ENCODE results near the gene INSRR. TPM values are rescaled to one million over a fixed set of nuclear protein-coding genes. Genes with fewer than 3 reads are reported as not detected.

The INSRR gene
- total RNA-seq, 1 experiment from 2014 or later: not detected

DNA sequence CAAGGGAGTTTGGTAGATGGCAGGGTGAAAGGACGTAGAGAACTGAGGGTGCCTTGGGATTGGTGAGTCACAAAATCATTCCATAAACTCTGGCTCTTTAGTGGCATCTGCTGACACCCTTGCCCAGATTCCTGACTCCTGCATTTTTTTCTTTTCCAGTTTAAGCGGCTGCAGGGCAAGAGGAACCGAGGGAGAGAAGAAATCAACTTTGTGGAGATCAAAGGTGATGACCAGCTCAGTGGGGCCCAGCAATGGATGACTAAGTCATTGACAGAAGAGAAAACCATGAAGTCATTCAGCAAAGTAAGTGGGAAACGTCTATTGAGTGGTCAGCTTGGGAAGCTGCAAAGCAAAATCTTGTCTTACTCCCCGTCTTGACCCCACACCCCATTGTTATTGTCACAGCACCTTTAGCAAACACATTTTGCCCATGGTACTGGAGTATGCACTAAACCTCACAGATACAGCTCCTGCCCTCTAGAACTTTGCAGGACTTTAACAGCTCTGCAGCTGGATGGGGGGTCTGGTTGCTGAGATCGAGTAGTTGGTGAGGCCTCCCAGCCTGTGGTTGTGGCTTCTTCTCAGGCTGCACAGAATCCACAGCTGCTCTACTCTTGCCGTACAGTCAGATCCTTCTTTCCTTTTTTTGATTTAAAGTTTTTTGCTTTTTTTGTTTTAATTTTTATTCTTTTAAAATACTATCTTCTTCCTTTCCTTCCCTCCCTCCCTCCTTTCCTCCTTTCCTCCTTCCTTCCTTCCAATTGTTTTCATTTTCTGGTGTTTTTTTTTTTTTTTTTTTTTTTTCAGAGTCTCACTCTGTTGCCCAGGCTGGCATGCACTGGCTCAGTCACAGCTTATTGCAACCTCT lies 64.2 kb downstream of the INSRR start:
- Histone ChIP-seq H3K27me3 (no peaks in the 10 kb centered on the region), H3K36me3 (peaks cover 92% of the 10 kb centered on the region), H3K4me3 (no peak overlapping the region), H3K9me3 (no peaks in the 10 kb centered on the region)
- DNase-seq: no peak

Other genes with a start within 250 kb of the INSRR start
- gene HAPLN2, start 239.7 kb downstream of the INSRR start, total RNA-seq (2014; rRNA removed; shearing (Covaris generic); ENCODE audit: low replicate concordance): not detected in 2 replicates
- not detected in 2 replicates for gene BCAN, start 217.0 kb downstream of the INSRR start, total RNA-seq (2014; rRNA removed; shearing (Covaris generic); ENCODE audit: low replicate concordance)
- gene NES, start 181.7 kb downstream of the INSRR start, total RNA-seq (2014; rRNA removed; shearing (Covaris generic); ENCODE audit: low replicate concordance): 0.03 TPM in 1 of 2 replicates, not detected in the other
- 57.8 and 62.8 TPM in 2 replicates for gene CRABP2, start 153.5 kb downstream of the INSRR start, total RNA-seq (2014; rRNA removed; shearing (Covaris generic); ENCODE audit: low replicate concordance)
- 10.0 and 20.8 TPM in 2 replicates for gene METTL25B, start 130.6 kb downstream of the INSRR start, total RNA-seq (2014; rRNA removed; shearing (Covaris generic); ENCODE audit: low replicate concordance)
- 15.6 and 38.7 TPM in 2 replicates for gene ISG20L2, start 130.4 kb downstream of the INSRR start, total RNA-seq (2014; rRNA removed; shearing (Covaris generic); ENCODE audit: low replicate concordance)
- 189 and 246 TPM in 2 replicates for gene MRPL24, start 118.0 kb downstream of the INSRR start, total RNA-seq (2014; rRNA removed; shearing (Covaris generic); ENCODE audit: low replicate concordance)
- gene HDGF, start 107.4 kb downstream of the INSRR start, total RNA-seq (2014; rRNA removed; shearing (Covaris generic); ENCODE audit: low replicate concordance): 565 and 817 TPM in 2 replicates
- gene PRCC, start 91.6 kb downstream of the INSRR start, total RNA-seq (2014; rRNA removed; shearing (Covaris generic); ENCODE audit: low replicate concordance): 56.9 and 65.6 TPM in 2 replicates
- not detected in 2 replicates for gene SH2D2A, start 42.3 kb downstream of the INSRR start, total RNA-seq (2014; rRNA removed; shearing (Covaris generic); ENCODE audit: low replicate concordance)
- gene NTRK1, start 1.7 kb upstream of the INSRR start, total RNA-seq (2014; rRNA removed; shearing (Covaris generic); ENCODE audit: low replicate concordance): not detected in 2 replicates
- gene PEAR1, start 34.6 kb upstream of the INSRR start, total RNA-seq (2014; rRNA removed; shearing (Covaris generic); ENCODE audit: low replicate concordance): 0.46 TPM in 1 of 2 replicates, not detected in the other
- not detected in 2 replicates for gene LRRC71, start 61.5 kb upstream of the INSRR start, total RNA-seq (2014; rRNA removed; shearing (Covaris generic); ENCODE audit: low replicate concordance)
- 15.3 and 31.2 TPM in 2 replicates for gene ARHGEF11, start 186.6 kb upstream of the INSRR start, total RNA-seq (2014; rRNA removed; shearing (Covaris generic); ENCODE audit: low replicate concordance)
- gene ETV3L, start 240.7 kb upstream of the INSRR start, total RNA-seq (2014; rRNA removed; shearing (Covaris generic); ENCODE audit: low replicate concordance): not detected in 2 replicates

Measured in MG63 (cell line).